Breast epithelium (tissue), 3 donors: ENCODE results near the gene SIKE1.

ENCODE experiments used
- CTCF ChIP-seq, 3 donors: fragments of 450-650 bp; IDR thresholded peaks; one replicate each; pipeline ENCODE4 v1.5.1; 2016 to 2017; ENCODE audit warnings: antibody characterized with exemption in 3 of 3, mild to moderate bottlenecking in 3 of 3, moderate library complexity in 3 of 3
- POLR2A ChIP-seq: fragments of 450-650 bp; IDR thresholded peaks from one replicate; pipeline ENCODE4 v1.6.1; 2016; ENCODE audit warnings: antibody characterized with exemption, mild to moderate bottlenecking, moderate library complexity

GRCh38 chr1:114745291-114745690, 35.2 kb downstream of the SIKE1 start:
- TF ChIP-seq CTCF (IDR thresholded peaks at IDR 0.05) (no peak), POLR2A (no peak)
